K562 (cell line): ENCODE results near the gene ZNF557.

Experiments
- ARHGAP35 ChIP-seq: fragments of 450-650 bp; IDR thresholded peaks from 2 replicates; pipeline ENCODE4 v1.6.1; 2018; ENCODE audit not compliant: partially characterized antibody
- ATF3 ChIP-seq, 2 experiments: fragments of 450-650 bp in 1 of 2; sonication (generic) in 1 of 2; formaldehyde crosslinking in 1 of 2; IDR thresholded peaks in 1 of 2; conservative IDR thresholded peaks in 1 of 2; 2 replicates each; pipeline versions ENCODE4 v1.6.1 to v1.8.1; 2016 to 2023; ENCODE audit warnings: mild to moderate bottlenecking in 2 of 2, moderate library complexity in 2 of 2, inconsistent platforms in 1 of 2, missing genetic modification reagents in 1 of 2
- BRCA1 ChIP-seq, 2 experiments: fragments of 450-650 bp in 1 of 2; sonication (generic) in 1 of 2; formaldehyde crosslinking in 1 of 2; IDR thresholded peaks; 2 replicates each; pipeline versions ENCODE4 v1.5.0 to v1.6.1; 2017 to 2020; ENCODE audit warnings: mild to moderate bottlenecking in 1 of 2, missing genetic modification reagents in 1 of 2
- CTCF ChIP-seq, 3 experiments: IDR thresholded peaks in 2 of 3; conservative IDR thresholded peaks in 1 of 3; 2 replicates each; pipeline ENCODE4 v1.5.1; 2011 to 2012; ENCODE audit warnings: low read length in 3 of 3, mild to moderate bottlenecking in 3 of 3, control low read depth in 2 of 3, improper control_type of control experiment in 1 of 3, inconsistent platforms in 1 of 3, low read depth in 1 of 3, mixed read lengths in 1 of 3, moderate library complexity in 1 of 3; ENCODE audit not compliant: insufficient read depth in 2 of 3
- EP300 ChIP-seq: IDR thresholded peaks from 2 replicates; pipeline ENCODE4 v1.6.1; 2012; ENCODE audit warnings: low read length, improper control_type of control experiment
- KDM1A ChIP-seq, 2 experiments: fragments of 450-650 bp; IDR thresholded peaks; 2 replicates each; pipeline ENCODE4 v1.6.1; 2016; ENCODE audit warnings: mild to moderate bottlenecking in 2 of 2
- MCM5 ChIP-seq: fragments of 450-650 bp; IDR thresholded peaks from 2 replicates; pipeline ENCODE4 v1.6.1; 2016; ENCODE audit warnings: low read depth
- NONO ChIP-seq, 2 experiments: fragments of 200-400 bp in 1 of 2; fragments of 450-650 bp in 1 of 2; formaldehyde crosslinking in 1 of 2; IDR thresholded peaks; 2 replicates each; pipeline ENCODE4 v1.6.1; 2017; ENCODE audit warnings: low read depth in 2 of 2, mild to moderate bottlenecking in 2 of 2, moderate library complexity in 2 of 2, low read length in 1 of 2
- REST ChIP-seq, 2 experiments: fragments of 450-650 bp; formaldehyde crosslinking in 1 of 2; IDR thresholded peaks; 2 replicates each; pipeline versions ENCODE4 v1.4.0 to v1.6.1; 2014 to 2020; ENCODE audit warnings: mild to moderate bottlenecking in 2 of 2, borderline replicate concordance in 1 of 2, low read depth in 1 of 2
- SETDB1 ChIP-seq: IDR thresholded peaks from one replicate; pipeline ENCODE4 v1.6.1; 2012; ENCODE audit warnings: low read length, control low read depth, inconsistent platforms
- SIN3A ChIP-seq, 2 experiments: fragments of 150-350 bp in 1 of 2; IDR thresholded peaks; 2 replicates each; pipeline ENCODE4 v1.6.1; 2011 to 2016; ENCODE audit warnings: borderline replicate concordance in 2 of 2, low read depth in 2 of 2, low read length in 2 of 2, mild to moderate bottlenecking in 2 of 2, moderate library complexity in 2 of 2; ENCODE audit not compliant: control insufficient read depth in 1 of 2
- TAF1 ChIP-seq: IDR thresholded peaks from 2 replicates; pipeline ENCODE4 v1.6.1; 2011; ENCODE audit warnings: mild to moderate bottlenecking, low read length, moderate library complexity; ENCODE audit not compliant: insufficient read depth, control insufficient read depth, severe bottlenecking; ENCODE audit errors: extremely low read depth
- USF2 ChIP-seq: sonication (generic); formaldehyde crosslinking; IDR thresholded peaks from 2 replicates; pipeline ENCODE4 v1.5.0; 2020; ENCODE audit warnings: missing genetic modification reagents
- ZNF133 ChIP-seq: fragments of 250-450 bp; sonication (Bioruptor Pico); IDR thresholded peaks from 2 replicates; pipeline ENCODE4 v1.4.0; 2020; ENCODE audit warnings: mild to moderate bottlenecking

GRCh38 chr19:7098701-7099596, 29.4 kb downstream of the ZNF557 start:
- no peak for TF ChIP-seq CTCF (IDR thresholded peaks at IDR 0.05 in 2 of 3, conservative IDR thresholded peaks at IDR 0.05 in 1 of 3; ENCODE audit: insufficient read depth in 2 of 3, low read depth in 1 of 3, low read length in 3 of 3)
- TF ChIP-seq KDM1A (IDR thresholded peaks at IDR 0.05) = no peak
- no peak for TF ChIP-seq SIN3A (IDR thresholded peaks at IDR 0.05; ENCODE audit: borderline replicate concordance in 2 of 2, control insufficient read depth in 1 of 2, low read depth in 2 of 2, low read length in 2 of 2)
- TF ChIP-seq ARHGAP35 = no peak
- TF ChIP-seq REST (IDR thresholded peaks at IDR 0.05; ENCODE audit: borderline replicate concordance) = no peak
- no peak for TF ChIP-seq REST (CRISPR knock-in tag; IDR thresholded peaks at IDR 0.05; ENCODE audit: low read depth)
- TF ChIP-seq EP300 = no peak
- TF ChIP-seq BRCA1 (IDR thresholded peaks at IDR 0.05) = no peak
- TF ChIP-seq BRCA1 (CRISPR knock-in tag; IDR thresholded peaks at IDR 0.05) = no peak
- TF ChIP-seq TAF1 = peak; percentile 42
- TF ChIP-seq MCM5 = no peak
- TF ChIP-seq NONO (IDR thresholded peaks at IDR 0.05; ENCODE audit: low read depth in 2 of 2, low read length in 1 of 2) = no peak
- no peak for TF ChIP-seq USF2
- TF ChIP-seq ZNF133 (CRISPR knock-in tag) = no peak
- no peak for TF ChIP-seq ATF3 (IDR thresholded peaks at IDR 0.05)
- TF ChIP-seq ATF3 (CRISPR knock-in tag; conservative IDR thresholded peaks at IDR 0.05) = no peak
- no peak for TF ChIP-seq SETDB1
